Germinal center (tissue), 1 donor: ENCODE measurements around the gene HOXD10.
A peak's percentile ranks its signal among the peaks of the same experiment; 100 is the strongest.

Source experiments
- DNase-seq: peaks from one replicate; pipeline ENCODE4 v3.0.0; 2012; ENCODE audit warnings: mixed read lengths, low spot score

The HOXD10 gene

DNA sequence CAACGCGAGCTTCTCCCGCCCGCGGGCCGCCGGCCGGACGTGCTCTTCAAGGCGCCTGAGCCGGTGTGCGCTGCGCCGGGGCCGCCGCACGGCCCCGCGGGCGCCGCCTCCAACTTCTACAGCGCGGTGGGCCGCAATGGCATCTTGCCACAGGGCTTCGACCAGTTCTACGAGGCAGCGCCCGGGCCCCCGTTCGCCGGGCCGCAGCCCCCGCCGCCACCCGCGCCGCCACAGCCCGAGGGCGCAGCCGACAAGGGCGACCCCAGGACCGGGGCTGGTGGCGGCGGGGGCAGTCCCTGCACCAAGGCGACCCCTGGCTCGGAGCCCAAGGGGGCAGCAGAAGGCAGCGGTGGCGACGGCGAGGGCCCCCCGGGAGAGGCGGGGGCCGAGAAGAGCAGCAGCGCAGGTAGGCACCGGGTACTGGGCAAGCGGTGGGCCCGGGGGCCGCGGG is 8.8 kb upstream of the HOXD10 start:
- no peak for DNase-seq

- DNase-seq: no peak
Measured at GRCh38 chr2:176109192-176109901, 7.2 kb upstream of the HOXD10 start.

DNA sequence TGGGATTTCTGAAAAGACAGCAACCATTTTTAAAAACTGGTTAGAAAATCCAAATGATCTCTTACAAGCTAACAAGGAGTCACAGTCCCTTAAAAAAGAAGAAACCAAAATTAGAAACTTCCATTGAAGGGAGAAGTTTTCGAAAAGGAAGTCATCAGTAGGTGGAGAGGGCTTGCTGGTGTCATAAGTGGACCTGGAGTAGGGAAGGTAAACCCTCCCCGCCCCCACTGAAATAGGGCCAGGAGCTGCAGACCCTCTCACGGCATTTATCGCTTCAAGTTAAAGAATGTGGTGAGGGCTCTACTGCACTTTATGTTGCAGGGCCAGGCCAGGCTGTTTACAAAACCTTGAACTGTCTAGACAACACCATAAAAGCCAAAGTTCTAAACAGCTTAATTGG is 6.6 kb upstream of the HOXD10 start:
- DNase-seq: no peak

DNA sequence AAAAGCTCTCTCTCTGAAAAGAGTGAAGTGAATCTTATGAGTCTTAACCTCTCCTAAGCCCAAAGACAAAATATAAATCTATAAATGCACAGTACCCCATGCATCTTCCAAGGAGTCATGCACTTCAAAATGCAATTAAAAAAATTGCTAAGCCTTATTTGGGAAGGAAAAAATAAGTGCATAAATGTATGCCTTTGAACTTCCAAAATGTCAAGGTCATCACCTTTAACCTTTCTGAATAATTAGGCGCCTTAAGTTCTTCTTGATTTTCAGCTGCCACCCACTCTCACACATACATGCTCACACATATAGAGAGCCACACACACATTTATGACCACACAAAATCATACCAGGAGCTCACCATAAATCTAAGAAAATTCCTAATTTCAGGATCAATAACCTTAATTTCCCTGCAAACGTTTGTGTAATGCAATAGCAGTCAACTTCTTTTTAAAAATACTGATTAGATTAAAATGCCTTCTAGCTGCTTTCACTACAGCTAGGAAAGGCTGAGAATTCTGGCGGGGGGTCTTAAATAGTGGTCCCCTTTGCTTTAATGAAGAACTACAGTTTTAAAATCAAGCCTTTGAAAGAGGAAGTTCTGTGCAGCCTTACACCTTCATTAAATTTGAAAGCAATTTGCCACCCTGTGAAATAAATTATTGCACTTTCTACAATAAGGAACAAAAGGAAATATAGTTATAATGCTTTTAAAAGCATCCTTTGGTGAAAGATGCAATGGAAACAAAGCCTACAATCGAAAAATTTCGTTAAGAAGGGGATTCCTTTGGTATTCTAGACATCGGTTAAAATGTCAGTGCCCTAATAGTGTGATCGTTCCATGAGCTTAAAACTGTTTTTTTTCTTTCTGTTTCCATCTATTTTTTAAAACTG is 5.9 kb upstream of the HOXD10 start:
- DNase-seq: no peak

GRCh38 chr2:176111309-176111663 is 5.3 kb upstream of the HOXD10 start:
- DNase-seq: peak; percentile 41

GRCh38 chr2:176111846-176112374 is 4.7 kb upstream of the HOXD10 start:
- DNase-seq: no peak

DNA sequence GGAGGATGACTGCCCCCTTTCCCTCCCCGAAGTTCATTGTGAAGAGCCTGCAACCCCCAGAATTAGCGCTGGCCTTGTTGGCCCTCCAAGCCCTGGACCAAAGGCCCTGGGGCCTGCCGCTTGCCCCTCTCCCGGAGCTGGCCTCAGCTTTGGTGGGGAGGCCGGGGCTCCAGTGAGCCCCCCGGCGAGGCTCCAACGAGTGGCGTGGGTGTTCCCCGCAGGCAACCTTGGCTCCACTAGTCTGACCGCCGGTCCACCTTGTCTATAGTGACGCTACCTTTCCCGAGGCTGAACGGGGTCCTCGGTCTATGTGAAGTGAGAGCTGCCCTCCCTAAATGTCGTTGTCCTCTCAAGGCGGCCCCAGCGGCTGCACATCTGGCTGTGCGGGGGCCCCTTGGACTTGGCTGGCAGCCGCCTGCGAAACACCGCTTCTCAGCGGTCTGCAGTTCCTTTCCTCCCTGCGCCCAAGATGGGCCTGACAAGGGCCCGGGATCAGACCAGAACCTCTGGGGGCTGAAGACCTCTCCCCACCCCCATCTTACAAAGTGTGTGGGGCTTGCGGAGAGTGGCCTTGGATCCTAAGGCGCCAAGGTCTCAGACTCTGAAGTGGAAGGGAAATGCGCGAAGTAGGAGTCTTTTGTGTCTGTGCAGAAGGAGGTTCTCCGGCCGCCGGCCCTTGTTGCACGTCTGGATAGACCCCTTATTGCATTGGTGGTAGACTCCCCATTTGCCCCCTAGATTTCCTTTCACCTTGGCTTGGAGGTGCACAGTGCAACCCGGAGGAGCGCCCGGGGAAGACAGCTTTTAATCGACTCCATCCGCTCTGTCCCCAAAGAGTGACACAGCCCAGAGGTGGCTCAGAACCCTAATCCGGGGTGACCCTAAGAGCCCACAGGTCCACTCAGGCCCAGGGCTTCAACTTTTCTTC is 3.9 kb upstream of the HOXD10 start:
- DNase-seq: no peak

DNA sequence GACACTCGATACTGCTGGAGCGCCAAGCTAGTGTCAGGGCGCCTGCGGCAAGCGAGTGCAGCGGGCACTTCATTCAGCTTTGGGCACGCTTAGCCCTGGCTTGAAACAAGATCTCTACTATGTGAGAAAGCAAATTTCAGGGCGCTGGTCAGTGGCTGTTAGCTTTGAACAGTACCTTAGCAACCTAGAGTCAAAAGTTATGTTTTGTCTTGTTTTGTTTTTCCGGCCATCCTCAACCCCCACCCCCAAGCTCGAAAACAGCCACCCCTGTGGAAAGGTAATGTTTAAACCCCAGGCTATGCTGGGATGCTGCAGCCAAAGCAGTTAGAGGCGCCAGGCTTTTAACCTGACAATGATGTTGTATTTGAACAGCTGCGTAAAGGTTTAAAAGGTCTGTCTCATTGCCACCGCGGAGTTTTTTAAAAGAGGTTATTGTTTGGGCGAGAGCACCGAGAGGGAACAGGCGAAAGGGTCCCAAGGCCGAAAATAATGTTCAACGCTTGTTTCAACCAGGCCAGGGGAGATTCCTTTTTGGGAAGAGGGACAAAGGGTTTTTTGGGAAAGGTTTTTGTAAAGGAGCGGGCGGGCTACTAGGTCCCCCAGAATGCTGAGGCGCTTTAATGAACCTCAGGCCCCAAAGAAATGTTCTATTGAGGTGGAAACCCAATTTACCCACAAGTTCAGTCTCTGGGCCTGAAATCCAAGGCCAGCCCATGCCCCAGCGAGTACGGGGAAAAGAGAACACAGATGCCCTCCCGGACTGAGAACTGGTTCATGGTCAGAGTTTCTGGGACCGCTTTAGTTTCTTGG is 2.3 kb upstream of the HOXD10 start:
- DNase-seq: no peak

DNA sequence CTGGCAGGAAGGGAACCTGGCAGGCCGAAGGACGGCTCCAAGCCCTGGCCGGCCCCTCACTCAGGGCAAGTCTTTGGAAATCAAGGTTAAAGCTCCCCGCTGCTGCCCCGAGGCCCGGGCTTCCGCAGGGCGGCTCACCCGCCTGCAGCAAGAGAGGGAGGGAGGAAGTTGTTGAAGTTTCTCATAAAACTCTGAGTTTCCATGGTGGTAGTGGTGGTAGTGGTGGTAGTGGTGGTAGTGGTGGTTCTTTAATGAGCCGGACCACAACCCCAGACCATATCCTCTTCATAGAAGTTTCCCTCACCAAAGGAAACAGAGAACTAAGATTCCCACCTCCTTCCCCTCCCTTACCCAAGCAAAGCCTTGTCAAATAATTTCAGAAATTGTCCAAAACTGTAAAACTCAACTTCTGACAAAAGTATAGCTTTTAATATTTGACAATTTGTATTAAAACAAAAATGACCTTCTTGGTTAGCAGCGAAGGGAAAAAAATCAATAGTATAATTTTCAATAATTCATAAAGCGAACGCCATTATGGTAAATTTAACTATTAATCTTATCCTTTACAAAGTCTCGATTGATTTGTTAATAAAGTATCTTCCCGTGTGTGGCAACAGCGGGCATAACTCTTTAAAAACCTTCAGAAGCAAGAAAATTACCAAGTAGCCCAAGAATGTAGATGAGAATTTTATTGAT is 1.5 kb upstream of the HOXD10 start:
- DNase-seq: no peak

- no peak for DNase-seq
Measured at GRCh38 chr2:176117162-176117822, 714 bp downstream of the HOXD10 start.

DNA sequence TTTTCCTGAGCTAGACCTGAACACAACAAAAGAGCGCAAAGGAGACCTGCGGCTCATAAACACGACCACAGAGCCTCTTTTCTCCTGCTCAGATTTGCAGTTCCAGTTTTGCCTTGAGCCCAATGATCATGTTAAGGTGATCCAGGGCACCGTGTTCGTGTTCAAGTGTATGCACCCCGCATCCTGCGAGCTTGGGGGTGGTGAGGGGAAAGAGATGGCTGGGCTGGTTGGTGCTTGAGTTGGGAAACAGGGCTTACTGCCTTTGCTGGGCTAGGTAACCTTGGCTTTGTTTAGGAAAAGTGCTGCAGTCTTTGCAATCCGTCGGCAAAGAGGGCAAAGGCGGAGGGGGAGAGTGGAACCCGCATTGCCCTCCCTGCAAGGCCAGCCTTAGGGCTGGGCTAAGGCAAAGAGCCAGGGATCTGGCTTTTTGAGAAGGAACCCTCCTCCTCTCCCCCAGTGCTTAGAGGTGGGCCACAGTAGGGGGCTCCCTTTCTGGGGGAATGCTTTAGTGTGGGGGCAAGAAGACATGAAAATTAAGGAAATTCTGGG is 1.3 kb downstream of the HOXD10 start:
- DNase-seq: no peak

GRCh38 chr2:176118601-176119339 is 2.2 kb downstream of the HOXD10 start:
- no peak for DNase-seq

DNA sequence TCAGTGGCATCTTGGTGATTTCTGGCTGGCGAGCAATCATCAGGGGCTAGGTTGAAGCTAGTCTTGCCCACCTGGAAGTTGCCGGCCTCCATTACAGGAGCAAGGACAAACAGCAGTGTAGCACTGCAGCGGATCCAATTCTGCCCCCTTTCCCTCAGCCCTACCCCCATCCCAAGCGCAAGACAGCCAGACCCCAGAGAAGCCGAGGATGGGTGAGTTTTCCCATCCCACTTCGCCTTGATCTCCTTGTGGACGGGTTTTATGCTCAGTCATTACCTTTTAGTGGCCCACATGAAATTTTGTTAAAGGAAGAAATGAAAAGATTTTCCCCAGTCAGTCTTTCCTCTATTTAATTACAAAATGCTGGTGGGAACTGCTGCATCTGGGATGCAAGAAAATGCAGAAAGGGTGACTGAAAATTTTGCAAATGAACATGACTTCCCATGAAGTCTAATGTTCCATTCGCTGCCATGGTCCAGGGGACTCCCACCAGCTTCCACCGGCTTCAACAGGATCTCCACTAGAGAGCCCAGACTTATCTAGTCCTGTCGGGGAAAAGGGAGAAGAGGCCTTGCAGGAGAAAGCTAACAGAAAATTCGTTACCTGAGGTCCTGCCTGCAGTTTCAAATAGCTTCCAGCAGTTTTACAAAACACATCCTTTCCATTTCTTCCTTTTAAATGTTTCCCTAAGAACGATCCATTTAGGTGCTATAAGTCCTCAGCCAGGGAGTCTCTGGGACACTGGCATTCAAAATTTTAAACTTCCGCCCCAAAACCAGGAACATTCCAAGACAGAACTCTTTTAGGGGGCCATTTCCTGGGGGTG is 4.0 kb downstream of the HOXD10 start:
- DNase-seq: no peak

DNA sequence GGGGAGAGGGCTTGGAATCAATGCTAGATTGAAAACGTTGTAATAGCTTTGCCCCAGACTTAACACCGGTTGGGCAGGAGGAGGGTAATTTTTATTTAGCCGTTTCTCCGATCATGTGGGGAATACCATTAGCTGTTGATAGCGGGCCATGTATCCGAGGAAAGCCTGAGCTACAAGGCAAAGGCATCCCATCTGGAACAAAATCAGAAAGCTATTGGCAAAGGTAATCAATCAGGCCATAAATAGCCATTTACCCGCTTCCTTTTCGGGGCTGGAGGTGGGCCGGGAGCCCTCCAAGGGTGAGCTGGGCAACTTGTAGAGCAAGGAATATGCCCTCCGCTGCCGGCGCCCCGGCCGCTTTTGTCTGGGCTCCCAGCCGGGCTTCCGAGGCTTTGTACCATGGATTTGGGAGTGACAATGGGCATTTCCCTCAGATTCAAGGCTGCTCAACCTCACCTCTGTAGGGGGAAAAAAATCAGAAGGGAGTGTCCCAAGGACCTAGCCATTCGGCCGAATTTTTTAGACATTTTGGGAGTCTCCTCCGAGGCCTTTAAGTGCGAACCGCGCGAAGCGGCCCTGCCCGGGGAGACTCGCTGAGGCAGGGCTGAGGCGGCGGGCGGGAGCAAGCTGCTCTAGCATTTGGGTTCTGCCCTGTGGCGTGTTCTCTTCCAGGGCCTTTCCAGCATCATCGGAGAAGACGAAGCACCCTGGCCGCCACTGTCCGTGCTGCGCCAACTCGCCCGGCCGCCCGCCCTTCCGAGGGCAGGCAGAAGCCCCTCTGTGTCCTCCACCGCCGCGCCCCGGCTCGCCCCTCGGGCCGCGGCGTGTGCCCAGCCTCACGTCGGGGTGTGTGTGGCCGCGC is 4.8 kb downstream of the HOXD10 start:
- no peak for DNase-seq

DNA sequence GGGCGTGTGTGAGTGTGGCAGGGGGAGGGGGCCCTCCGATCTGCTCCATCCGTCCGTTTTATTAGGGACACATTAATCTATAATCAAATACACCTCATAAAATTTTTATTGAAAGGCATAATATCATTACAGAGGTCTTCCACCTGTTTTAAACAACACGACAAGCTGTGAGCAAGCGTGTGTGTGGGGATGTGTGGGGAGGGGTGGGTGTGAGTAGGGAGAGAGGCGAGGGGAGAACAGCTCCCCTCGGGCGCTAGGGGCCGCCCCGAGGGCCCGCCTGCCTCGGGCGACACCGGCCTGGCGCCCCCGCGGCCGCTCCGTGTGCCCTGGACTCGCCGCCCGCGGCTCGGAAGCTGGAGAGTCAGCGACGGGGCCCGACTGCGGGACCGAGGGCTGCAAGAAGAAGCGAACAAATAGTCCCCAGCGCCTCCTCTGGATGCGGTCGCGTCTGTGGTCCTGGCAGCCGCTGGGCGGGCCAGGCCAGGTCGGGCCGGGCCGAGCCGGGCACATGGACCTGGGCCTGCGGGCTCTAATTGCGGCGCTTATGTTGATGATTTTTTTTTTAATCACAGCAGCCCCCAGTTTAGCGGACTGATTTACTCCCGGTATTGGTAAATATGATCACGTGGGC is 5.6 kb downstream of the HOXD10 start:
- no peak for DNase-seq

GRCh38 chr2:176122683-176123410 is 6.3 kb downstream of the HOXD10 start, which contains the start of gene HOXD9:
TSS of gene HOXD9 (plus strand) at chr2:176122719. CDS start at chr2:176122769, 50 bp downstream.
- DNase-seq: no peak
